UCSD-AML1 (cell line): ENCODE data around the gene MAPT.
"Not testable (repeated sequence)": the region's sequence is repeated elsewhere in the genome, so short reads cannot be mapped to it uniquely, and the experiment has no call there.

Source experiments
- DNase-seq: peaks from one replicate; lab custom pipeline; 2025; ENCODE audit not compliant: unreplicated experiment; lab: John Stamatoyannopoulos, UW

MAPT gene

DNA sequence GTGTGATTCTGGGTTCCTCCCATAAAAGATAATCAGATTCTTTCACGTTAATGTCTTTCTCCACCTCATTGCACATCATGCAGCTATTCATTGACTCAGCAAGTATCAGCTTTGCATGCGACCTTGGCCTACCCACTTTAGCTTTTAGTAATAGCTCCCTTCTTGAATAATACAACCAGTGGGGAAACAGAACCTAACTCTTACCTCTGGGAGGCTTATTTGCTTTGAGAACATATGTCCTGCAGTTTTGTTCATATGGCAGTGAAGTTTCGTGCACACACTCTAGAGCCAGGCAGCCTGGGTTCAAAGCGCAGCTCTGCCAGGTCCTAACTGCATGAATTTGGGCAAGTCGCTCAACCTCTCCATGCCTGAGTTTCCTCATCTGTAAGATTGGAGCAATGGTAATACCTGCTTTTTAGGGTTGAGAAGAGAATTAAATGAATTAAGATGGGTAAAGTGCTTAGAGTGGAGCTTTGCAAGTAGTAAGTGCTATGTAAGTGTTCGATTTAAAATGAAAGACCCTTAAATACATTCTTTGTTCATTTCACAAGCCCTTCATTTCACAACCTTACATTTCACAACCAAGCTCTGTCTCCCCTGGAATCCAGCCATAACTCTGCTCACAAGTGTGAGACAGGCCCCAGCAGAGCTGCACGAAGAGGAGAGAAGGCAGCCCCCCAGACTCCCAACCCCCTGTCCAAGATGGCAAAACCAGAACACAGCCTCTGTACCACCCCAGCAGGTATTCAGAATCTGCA lies 29.3 kb downstream of the MAPT start:
- DNase-seq = no peak

DNA sequence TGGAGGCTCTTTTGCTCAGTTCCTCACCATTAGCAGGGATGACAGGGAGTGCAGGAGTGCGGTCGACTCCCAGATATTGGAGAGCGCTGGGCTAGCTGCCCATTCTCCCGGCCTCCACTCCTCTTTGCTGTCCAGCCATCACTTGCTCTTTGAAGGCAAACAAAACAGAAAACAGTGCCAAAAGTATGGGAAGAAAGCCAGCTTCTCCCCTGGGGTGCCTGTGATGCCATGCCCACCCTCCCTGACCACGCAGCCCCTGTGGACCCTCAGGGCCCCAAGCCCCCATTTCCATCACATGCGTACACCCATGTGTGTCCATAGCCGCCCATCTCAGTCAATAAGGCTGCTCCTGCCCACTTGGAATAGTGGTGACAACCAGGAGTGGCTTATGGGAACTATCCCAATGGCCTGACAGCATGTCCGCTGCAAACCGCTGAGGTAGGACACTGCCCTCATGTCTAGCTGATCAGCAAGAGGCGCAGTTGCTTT lies 30.0 kb downstream of the MAPT start:
- no peak for DNase-seq

DNA sequence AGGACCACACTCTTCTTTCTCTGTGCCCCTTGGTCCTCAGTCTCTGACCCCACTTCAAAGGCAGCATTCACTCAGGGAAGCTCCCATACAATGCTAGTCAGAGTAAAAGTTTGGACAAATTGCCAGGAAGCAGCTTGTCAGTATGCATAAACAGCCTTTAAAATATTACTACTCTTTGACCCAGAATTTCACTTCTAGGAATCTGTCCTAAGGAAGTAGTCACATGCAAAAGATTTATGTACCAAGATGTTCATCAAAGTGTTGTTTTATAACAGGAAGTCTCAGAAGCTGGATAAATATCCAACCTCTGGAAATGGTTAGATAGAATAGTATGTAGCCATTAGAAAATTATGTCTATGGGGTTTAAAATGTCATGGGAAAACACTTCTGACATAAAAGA lies 31.0 kb downstream of the MAPT start:
- DNase-seq = no peak

DNA sequence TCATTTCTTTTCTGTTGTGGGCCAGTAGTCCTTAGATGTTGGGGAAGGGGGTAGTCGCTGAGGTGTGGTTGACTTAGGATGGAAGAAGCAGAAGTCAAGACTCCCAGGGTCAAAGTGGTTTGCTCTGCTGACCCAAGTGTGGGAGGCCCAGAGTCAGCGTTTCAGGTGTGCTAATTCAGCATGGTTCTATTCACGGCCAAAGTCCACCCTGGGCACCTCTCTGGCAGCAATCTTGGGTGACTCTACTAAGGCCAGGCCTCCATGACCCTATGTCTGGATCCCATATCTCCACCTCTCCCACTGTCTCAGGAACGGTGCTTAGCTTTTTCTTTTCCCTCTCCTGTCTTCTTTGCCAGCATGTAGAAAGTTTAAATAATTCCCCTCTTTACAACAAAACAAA lies 32.9 kb downstream of the MAPT start:
- DNase-seq = no peak

DNA sequence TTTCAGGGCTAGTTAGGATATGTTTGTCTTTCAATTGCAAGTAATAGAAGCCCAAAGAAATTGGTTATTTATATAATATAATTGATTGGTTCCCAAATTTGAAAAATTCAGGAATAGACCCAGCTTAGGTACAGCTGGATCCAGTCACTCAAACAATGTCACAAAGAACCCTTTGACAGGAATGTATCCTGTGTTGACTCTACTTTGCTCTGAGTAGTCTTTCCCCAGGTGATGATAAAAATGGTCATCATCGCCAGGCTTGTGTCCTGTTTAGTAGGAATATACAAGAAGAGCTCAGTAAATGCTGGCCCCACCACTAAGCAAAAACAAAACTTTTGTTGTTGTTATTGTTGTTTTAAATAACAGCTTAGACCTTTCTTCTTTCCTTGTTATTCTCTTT lies 35.0 kb downstream of the MAPT start:
- DNase-seq = no peak

DNA sequence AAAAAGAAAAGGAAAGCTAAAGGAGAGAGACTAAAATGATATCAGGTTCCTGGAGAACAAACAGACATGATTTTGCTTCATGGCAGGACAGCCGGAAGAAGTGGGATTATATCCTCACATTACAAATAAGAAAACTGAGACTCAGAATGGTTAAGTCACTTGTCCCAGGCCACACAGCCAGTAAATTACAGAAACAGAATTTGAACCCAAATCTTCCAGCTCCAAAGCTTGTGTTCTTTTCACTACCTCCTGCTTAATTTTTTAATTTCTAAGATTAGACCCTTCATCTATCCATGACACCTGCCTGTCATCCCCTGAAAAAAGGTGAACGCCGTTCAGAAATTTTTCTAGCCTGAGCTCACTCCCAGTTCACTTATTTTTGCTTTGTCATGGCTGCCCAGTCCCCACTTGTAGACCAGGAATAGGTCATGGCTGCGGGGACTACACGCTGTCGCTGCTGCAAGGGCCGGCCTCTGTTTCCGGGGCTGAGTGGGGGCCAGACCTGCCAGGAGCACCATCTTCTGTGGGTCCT lies 36.1 kb downstream of the MAPT start:
- DNase-seq = no peak

DNA sequence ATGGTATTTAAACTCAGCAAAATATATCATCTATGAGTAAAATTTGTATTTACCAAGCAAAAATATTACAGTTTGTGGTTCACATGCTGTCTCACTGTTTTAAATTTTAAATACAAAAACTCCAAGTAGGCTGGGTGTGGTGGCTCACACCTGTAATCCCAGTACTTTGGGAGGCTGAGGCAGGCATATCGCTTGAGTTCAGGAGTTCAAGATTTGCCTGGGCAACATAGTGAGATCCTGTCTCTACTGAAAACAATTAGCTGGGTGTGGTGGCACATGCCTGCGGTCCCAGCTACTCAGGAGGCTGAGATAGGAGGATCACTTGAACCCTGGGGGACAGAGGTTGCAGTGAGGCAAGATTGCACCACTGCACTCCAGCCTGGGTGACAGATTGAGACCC lies 37.3 kb downstream of the MAPT start:
- no peak for DNase-seq

DNA sequence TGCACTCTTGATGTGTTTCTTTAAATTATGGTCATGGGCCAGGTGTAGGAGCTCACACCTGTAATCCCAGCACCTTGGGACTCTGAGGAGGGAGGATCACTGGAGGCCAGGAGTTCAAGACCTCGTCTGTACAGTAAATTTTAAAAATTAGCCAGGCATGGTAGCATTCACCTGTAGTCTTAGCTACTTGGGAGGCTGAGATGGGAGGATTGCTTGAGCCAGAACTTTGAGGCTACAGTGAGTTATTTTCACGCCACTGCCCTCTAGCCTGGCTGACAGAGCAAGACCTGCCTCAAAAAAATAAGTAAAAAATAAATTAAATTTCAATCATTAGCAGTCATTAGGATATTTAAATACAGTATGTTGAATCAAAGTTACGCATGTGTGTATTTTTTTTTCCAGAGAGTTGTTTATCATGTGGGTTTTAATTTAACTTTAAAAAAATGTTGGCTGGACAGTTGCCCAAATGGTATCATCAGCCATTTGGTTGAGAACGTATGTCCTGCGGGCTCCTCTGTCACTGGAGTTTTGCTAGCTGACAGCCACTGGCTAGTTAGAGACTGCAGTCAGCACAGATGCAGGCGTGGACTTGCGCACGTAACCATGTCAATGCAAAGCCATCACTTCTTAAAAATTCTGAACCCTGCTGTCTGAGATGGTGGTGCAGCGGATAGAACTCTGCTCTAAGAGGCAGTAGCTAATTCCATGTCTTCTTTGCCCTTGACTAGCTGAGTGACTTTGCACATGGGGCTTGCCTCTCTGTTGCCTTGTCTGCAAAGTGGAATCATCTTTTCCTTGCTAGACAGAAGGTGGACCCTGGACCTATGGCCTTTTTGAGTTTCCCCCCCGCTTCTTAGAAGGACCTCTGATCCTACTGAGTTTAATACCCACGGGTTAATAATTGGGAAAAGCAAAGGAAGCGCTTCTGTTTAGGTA lies 40.0 kb downstream of the MAPT start:
- no peak for DNase-seq

DNA sequence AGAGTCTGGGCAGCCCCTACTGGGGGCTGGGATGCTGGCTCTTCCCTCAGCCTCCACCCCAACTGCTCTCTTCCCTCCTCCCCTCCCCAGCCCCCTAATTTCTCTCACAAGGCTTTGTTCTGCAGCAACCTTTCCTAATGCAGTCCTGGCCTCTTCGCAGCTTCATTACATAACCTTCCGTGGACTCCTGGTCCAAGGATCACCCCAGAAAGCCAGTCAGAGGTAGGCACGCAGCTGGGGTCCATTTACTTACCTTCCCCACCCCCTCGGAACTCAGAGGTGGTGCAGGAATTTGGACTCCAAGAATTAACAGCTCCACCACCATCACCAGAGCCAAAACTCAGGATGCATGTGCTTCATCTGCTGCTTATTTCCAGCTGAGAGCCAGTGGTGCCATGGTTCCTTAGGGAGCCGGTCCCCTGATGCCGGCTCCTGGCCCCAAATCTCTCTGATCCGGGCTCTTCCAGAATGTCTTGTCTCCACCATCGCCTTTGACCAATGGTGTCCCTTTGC lies 40.9 kb downstream of the MAPT start:
- DNase-seq = no peak

DNA sequence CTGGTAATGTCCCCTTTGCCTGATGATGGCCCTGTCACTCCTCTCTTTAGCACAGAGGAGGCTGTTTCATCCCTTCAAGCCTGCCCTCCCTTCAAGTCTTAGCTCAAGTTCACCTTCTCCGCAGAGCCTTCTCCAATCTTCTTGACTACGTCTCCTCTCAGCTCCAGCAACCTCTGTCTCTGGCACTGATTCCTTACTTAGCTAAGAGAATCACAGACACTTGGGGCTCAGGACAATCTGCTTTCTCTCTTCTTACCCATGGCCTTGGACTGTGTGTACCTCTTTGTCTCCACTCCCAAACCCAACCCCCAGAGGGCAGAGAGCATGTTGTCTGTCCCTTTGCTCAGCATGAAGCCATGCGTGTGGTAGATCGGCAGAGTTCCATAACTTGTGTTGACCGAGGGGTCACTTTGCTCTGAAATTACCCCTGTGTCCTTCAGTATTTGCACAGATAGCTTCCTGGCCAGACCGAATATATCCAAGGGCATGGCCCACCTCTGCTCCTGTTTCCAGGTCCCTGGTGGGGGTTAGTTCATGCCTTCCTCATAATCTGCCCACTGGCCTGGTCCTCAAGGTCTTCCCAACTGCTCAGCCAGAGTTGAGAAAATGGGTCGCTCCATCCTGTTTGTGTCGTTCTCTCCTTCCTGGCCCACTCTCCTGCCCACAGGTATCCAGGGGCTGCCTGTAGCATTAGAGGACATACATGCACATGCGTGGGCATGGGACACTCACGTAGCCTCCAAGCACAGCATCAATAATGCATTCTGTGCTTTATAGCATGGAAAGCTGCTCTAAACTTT lies 41.6 kb downstream of the MAPT start:
- DNase-seq = no peak

DNA sequence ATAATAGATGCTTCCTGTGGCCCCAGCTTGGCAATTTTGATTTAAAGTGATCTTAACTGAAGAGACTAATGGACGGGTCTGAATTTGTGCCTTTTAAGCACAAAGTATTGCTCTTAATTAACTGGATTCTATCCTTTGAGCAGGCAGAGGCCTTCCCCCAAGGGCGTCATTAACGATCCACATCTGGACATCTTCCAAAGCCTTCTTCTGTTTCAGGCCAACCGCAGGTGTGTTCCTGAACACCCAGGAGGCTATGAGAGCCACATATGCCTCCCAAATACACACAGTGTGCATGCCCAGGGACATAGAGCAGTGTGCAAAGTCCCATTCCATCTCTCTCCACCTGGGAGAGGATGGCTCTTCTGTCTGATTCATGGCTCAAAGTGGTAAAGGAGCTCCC lies 42.3 kb downstream of the MAPT start:
- no peak for DNase-seq

DNA sequence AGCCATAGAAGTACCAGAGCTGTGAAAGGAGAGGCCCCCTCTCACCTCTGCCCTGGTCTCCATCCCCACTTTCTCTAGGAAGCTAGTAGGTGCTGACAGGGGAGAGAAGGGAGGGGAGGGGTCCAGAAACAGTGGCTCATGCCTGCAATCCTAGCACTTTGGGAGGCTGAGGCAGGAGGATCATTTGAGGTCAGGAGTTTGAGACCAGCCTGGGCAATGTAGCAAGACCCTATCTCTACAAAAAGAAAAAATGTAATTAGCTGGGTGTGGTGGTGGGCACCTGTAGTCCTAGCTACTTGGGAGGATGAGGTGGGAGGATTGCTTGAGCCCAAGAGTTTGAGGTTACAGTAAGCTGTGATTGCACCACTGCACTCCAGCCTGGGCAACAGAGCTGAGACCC lies 42.8 kb downstream of the MAPT start:
- not testable (repeated sequence) for DNase-seq

DNA sequence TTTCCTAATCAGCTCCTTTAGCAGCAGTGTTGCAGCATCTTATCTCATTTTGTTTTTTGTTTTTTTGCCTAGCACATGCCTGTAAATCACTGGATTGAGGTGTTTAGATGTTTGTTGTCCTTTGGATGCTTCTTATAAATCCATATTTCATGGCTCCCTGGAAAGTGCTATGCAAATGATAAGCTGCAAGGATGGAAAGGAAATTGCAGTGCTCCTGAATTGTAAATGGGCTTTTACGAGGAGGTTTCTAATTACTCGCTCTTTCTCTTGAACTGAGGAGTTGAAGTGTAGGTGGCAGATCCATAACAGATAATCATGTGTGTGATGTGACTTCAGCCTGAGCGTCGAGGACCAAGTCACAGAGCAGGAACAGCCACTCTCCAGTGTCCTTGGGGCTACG lies 45.0 kb downstream of the MAPT start:
- no peak for DNase-seq

DNA sequence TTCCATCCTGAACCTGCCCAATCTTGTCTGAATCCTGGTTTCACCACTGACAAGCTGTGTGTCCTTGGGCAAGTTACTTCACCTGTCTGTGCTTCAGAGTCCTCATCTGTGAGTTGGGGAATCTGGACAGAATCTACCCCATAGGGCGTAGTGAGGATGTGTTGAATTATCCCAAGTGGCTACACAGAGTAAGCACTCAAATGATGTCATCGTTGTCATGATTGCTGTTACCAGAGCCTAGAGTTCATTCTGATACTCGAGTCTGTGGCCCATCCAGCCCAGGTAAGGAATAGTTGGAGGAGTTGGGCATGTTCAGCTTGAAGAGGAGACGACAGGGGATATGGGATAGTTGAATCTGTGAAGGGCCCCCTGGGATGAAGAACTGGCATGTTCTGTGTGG lies 45.9 kb downstream of the MAPT start:
- no peak for DNase-seq

DNA sequence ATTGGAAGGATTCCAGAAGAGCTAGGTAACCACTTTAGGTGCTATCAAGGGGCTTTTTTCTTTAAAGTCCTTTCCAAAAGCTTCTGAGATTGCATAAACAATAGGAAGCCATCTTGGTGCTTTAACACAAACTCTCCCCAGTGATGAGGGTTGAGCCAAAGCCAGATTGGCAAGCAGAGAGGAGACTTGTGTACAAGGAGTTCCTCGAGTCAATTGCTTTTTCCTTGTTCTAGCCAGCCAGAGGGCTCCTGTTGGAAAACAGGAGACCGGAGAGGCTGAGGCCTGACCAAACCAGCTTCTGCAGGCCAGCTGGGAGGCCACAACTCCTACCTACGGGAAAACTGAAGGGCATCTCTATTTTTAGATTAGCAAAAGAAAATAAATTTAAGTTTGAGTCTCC lies 46.5 kb downstream of the MAPT start:
- DNase-seq = no peak

DNA sequence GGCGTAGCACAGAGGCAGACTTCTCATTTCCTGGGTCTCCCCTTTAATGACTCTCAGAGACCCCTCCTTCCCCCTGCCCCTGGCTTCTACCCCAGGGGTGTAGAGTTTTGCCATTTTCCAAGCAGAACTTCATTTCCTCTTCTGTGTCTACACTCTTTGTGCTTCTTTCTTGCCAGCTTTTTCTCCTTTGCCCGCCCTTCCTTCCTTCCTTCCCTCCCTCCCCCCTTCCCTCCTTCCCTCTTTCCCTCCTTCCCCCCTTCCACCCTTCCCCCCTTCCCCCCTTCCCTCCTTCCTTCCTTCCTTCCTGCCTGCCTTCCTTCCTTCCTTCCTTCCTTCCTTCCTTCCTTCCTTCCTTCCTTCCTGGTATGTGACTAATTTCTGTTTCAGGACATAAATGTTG lies 47.0 kb downstream of the MAPT start:
- DNase-seq = no peak

DNA sequence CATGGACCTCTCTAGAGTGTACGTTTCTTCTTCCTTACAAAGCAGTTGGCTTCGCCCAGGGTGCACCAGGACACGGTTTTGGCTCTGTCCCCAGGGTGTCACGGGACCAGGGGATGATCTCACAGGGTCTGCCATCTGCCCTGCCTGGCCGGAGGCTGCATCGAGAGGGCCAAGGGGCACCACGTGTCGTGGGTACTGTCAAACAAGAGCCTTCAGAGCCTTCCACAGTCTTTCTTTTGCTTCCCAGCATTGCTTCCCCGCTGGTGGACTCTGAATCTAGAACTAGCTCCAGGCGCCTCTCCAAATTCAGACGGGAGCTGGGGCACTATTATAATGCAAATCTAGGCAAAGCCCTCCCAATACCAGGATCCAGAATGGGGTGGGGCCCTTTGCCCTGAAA lies 47.9 kb downstream of the MAPT start:
- no peak for DNase-seq

DNA sequence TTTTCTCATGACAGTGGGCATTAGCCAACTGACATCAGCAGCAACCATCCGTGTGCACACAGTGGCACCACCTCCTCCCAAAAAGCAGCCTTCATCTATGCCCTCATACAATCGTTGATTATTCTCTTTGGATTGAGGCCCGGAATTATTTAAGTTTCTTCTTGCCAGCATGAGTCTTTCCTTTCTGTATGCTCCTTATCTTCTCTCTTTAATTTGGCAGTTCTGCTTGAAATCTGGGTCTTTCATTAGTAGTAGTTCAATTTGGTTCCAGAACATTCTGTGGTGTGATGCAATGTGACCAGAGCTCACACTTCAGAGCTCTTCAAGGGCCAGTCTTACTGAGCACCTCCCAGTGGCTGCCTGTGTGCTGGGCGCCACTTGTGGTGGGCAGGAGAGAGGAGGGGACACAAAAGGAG lies 52.5 kb downstream of the MAPT start:
- DNase-seq = no peak

DNA sequence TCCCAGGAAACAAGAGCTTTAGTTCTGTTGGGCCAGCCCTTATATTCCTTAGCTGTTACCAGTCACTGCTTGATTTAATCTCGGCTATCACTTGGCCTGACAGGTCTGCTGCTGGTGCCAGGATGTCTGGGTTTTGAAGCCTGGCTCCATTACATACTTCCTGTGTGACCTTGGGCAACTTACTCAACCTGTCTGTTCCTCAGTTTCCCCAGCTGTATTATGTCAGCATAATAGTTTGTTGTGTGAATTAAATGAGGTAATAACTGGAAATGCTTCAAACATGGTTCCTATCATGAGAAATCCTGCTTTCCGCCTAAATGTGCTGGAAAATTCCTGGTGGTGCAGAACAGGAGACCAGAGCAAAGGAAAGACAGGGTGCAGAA lies 54.1 kb downstream of the MAPT start:
- DNase-seq = no peak

DNA sequence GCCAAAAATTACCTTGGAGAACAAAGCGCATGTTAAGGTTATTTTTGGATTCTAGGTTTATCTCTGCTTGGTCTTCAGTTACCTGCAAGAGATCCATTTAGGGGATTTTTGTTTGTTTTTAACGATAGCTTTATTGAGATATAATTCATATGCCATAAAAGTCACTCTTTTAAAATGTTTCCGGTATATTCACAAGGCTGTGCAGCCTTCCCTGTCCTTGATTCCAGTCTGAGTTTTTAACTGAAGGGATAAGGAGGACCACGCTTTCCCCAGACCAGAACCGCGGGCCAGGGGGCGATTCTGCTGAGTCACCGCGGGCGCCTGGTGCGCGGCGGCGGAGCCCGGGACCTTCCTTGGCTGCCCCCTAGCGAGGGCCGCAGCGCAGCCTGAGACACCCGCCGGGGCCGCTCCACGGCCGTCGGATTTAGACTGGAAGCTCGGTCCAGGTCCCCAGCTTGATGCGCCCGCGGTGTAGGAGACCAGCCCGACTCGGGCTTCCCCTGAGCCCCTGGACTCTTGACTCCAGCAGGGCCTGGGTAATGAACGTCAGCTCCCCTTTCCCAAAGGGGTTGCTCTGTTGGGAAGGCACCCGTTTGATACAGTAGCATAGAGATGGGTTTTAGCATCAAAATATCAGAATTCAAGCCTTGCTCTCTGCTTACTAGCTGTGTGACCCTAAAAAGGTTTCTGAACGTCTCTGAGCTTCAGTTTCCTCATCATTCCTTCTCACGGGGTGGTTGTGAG lies 54.7 kb downstream of the MAPT start:
- peak; percentile 79 for DNase-seq
